HG03095 (cell line): Measurements from ENCODE around the gene CNST.
"Not testable (repeated sequence)": the region's sequence is repeated elsewhere in the genome, so short reads cannot be mapped to it uniquely, and the experiment has no call there.

Experiments used
- ATAC-seq: cut with Tn5 transposase; IDR thresholded peaks from one replicate; pipeline ENCODE4 v1.9.1; 2021; ENCODE audit warnings: moderate library complexity; ENCODE audit not compliant: unreplicated experiment

The CNST gene

DNA sequence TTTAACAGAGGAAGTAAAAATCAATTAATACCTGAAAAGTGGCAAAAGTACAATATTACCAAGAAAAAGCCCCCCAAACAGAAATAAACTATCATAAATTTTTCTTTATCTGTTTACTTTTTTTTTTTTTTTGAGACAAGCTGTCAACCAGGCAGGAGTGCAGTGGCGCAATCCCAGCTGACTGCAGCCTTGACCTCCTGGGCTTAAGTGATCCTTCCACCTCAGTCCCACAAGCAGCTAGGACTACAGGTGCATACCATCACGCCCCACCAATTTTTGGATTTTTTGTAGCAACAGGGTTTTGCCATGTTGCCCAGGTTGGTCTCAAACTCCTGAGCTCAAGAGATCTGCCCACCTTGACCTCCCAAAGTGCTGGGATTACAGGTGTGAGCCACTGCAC is 8.2 kb upstream of the CNST start:
- no peak for ATAC-seq

DNA sequence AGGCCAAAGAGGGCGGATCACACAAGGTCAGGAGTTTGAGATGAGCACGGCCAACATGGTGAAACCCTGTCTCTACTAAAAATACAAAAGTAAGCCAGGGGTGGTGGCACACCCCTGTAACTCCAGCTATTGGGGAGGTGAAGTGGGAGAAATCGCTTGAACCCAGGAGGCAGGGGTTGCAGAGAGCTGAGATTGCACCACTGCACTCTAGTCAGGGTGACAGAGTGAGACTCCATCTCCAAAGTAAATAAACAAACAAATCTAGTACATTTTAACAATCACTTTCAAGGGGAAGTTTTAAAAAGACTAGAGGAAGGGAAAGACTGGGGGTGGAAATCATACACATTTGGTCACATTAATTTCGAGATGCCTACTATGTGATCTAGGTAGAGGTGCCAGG is 6.9 kb upstream of the CNST start:
- ATAC-seq, result no peak

DNA sequence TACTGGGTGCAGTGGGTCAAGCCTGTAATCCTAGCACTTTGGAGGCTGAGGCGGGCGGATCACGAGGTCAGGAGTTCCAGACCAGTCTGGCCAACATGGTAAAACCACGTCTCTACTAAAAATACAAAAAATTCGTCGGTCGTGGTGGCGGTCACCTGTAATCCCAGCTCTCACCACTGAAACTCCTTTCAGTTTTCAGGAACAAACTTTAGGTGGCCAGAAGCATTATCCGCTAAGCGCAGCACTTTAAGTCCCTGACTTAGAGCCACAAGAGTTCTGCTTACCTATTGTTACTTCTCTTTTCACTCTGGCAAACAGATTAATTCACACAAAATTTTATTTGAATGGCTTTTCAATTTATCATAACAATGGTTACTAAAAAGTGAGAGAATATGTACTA is 5.4 kb upstream of the CNST start:
- ATAC-seq, result not testable (repeated sequence)

DNA sequence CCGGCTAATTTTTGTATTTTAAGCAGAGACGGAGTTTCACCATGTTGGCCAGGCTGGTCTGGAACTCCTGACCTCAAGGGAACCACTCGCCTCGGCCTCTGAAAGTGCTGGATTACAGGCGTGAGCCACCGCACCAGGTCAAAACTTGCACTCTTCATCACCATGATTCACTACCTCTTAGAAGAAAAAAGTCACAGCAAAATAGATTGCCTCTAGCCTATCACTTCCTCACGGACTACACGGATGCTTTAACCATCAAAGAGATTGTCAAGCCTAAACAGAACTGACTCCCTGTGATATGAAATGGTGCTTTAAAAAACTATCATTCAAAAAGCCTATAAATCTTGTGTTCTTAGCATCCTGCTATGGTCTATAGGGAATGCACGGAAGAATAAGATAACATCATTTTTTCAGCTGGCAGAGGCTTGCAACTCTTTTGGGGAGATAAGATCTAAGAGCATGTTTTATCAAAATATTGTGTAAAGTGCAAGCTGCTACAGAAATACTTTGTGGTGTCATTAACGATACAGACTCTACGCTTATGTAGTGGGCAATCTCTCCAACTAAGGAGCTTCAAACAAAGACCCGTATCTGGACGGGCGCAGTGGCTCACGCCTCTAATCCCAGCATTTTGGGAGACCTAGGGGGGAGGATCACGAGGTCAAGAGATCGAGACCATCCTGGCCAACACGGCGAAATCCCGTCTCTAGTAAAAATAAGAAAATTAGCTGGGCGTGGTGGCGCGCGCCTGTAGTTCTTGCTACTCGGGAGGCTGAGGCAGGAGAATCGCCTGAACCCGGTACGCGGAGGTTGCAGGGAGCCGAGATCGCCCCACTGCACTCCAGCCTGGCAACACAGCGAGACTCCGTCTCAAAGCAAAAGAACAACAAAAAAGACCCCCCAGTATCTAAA is 1.2 kb upstream of the CNST start:
- ATAC-seq, result no peak

- ATAC-seq, result peak; percentile 0
Measured at GRCh38 chr1:246565751-246566127, 517 bp upstream of the CNST start.

DNA sequence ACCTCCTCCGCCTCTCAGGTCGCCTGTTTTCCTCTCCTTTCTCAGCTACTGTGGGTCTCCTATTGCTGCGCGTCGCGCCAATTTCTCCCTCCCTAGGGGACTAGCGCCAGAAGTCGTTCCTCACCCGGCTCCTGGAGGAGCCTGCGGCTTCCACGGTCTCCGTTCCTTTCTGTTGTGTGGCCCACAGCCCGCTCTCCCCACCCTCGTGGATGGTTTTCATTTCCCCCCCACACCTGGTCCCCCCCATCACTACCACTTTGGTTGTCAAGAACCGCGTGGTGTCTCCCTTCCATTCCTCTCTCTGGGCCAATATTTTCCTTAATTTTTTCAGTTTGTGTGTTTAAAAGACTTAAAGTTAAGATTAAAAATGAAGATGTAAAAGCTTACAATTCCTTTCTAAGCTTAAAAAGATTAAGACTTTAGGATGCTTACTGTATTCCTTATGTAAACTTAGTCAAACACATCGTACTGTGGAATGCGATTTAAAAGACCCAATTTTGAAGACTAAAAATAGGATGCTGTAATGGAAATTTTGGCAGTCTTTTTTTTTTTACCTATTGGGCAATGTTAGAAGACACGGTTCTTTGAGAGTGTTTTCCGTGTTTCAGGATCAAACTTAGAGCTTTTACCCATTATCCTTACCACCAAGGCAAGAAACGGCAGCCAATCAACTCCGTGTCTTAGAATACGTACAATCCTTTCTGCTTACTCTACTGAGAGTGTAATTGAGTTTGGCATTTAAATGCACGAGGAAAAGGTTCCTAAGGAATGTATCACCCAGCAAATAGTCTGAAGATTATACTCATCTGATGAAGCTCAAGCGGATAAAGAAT is 773 bp downstream of the CNST start:
- ATAC-seq, result peak; percentile 26

DNA sequence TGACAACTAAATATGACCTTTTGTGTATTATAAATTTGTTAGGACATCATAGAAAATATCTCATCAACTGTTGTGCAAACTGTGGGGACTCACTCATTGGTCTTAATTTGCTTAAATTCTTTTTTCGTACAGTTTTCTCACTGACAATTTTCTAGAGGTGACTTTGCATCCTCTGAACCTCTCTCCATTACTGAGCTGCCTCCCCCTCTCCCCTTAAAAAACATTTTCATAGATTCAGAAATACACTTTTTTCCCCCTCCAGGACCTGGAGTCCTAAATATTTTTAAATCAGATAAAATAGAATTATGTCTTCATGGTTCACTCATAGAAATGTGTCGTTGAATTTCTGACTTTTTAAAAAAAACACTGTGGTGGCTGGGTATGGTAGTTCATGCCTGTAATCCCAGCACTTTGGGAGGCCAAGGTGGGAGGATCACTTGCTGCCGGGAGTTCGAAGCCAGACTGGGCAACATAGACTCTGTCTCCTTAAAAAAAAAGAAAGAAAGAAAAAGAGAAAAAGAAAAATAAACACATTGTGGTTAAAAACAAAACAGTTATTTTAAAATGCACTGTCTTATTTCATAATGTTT is 1.5 kb downstream of the CNST start:
- no peak for ATAC-seq

- no peak for ATAC-seq
Measured at GRCh38 chr1:246569248-246570238, 3.3 kb downstream of the CNST start.

- ATAC-seq, result not testable (repeated sequence)
Measured at GRCh38 chr1:246571309-246571708, 5.1 kb downstream of the CNST start.

GRCh38 chr1:246571953-246572352 is 5.7 kb downstream of the CNST start:
- ATAC-seq, result no peak

DNA sequence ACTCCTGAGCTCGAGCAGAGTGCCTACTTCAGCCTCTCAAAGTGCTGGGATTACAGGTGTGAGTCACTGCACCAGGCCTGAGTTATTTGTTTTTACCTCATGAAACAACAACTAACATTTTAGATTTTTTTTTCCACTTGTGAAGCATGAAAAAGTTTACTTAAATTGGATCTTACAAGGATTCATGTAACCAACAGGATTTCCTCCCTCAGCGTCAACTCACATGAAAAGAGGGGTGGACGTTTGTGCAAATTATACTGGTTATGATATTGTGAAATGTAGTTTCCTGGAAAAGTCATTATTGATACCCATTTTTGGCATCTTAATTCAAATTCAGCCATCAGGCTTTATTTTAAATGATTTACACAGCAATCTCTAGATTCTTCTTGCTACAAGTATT is 6.5 kb downstream of the CNST start:
- no peak for ATAC-seq

DNA sequence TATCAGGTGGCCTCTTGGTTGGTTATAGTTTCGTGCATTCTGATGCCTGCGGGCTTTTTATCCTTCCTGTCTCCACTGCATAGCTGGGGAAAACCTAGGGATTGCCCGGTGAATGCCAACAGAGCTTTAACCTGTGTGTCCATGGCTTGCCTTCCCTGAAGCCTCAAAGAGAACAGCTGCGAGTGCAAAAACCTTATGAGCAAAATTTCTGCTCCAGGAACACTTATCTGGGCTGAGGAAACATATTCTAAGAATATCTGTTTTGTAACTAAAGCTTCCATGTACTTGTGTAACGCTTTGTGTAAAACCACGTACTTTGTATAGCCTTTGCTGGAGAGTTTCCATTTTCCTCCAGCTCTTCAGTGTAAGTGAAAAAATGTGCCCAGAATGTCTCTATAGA is 7.2 kb downstream of the CNST start:
- no peak for ATAC-seq

GRCh38 chr1:246576709-246577032 is 10.4 kb downstream of the CNST start:
- ATAC-seq, result no peak

DNA sequence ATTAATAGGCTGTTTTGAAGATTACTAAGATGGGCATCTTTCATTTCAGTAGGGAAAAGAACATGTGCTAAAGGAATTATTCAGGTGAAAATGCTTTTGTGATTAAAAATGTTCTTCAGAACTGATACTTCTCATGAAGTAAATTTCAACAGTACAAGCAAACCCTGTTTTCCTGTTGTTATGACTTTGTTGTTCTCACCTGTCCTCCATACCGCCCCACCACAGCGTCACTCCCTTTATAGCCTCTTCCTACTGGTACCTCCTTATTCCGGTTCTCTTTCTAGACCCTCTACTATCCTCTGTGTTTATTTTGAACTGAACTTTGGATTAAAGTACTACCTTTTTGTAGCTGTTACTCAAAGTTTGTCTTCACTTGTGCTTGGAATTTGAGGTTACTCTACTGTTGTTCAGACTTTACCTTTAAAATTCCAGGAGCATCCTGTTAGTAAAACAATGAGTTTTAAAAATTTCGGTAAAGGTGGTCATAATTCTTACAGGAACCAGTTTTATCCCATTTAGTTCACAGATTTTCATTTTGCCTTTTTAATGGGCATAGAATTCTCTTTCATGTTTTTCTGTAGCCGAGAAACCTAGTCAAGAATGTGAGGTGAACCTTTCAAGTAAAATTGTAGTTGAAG is 10.9 kb downstream of the CNST start:
- ATAC-seq, result no peak

- no peak for ATAC-seq
Measured at GRCh38 chr1:246577720-246578106, 11.5 kb downstream of the CNST start.

GRCh38 chr1:246579818-246580217 is 13.6 kb downstream of the CNST start:
- peak; percentile 81 for ATAC-seq

DNA sequence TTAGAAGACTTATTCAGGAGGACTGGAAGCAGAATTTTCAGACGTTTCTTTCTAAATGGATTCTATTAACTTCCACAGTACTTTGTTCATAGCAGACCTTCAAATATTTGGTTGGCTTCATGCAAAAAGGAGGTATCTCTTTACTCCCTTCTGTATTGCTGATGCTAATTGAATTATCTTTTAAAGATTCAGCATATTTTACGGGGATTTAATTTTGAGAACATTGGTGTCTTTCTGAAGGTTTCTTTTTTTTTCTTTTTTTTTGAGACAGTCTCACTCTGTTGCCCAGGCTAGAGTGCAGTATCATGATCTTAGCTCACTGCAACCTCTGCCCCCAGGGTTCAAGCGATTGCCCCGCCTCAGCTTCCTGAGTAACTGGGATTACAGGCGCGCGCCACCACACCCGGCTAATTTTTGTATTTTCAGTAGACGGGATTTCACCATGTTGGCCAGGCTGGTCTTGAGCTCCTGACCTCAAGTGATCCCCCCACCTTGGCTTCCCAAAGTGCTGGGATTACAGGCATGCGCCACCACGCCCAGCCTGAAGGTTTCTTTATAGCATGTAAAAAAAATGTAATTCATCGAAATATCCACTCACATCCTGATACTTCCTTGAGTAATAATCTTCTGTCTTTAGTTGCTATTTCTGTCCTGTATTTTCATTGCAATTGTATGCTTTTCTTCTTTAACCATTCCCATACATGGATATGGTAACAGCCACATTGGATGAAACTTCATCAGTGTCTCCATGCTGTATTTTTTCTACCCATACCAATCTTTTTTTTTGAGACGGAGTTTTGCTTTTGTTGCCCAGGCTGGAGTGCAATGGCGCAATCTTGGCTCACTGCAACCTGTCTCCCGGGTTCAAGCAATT is 14.5 kb downstream of the CNST start:
- no peak for ATAC-seq

- ATAC-seq, result no peak
Measured at GRCh38 chr1:246582301-246583055, 16.2 kb downstream of the CNST start.

DNA sequence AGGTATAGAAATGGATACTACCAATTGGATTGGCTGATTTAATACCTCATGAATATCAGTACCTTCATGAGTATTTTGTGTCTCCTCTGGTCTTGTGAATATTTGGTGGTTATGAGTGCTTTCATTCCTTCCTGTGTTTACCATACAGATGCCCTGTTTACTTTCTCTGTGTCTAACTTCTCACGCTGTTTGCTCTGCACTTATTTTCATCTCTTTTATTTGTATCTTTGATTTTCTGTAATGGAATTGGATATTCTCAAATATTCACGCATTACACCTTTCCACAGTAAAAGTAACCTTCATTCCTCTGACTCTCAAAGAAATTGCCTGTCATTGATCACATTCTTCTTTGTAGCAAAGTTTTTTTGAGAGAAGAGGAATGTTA is 16.8 kb downstream of the CNST start:
- ATAC-seq, result no peak
